Hematopoietic multipotent progenitor cell treated with erythropoietin and hydrocortisone succinate and interleukin-3 and kit ligand, for 17 days (in vitro differentiated cells): ENCODE results near the gene SRSF8.
A peak's percentile ranks its signal among the peaks of the same experiment; 100 is the strongest.

Experiments
- DNase-seq: peaks from one replicate; pipeline ENCODE4 v3.0.0-alpha.2; 2015; ENCODE audit warnings: low spot score

SRSF8 gene

GRCh38 chr11:95070471-95070870 is 3.8 kb downstream of the SRSF8 start:
- peak; percentile 54 for DNase-seq

- DNase-seq = peak; percentile 12
Observed at GRCh38 chr11:95072948-95073347, 6.2 kb downstream of the SRSF8 start.

- peak; percentile 86 for DNase-seq
Observed at GRCh38 chr11:95074792-95075563, 8.3 kb downstream of the SRSF8 start.

GRCh38 chr11:95076416-95076815 is 9.7 kb downstream of the SRSF8 start:
- no peak for DNase-seq

GRCh38 chr11:95076981-95077380 is 10.3 kb downstream of the SRSF8 start:
- no peak for DNase-seq

- DNase-seq = no peak
Observed at GRCh38 chr11:95078526-95078925, 11.8 kb downstream of the SRSF8 start.

GRCh38 chr11:95081010-95081409 is 14.3 kb downstream of the SRSF8 start:
- DNase-seq = no peak

- no peak for DNase-seq
Observed at GRCh38 chr11:95081412-95081811, 14.7 kb downstream of the SRSF8 start.

- no peak for DNase-seq
Observed at GRCh38 chr11:95082576-95083001, 15.9 kb downstream of the SRSF8 start.

GRCh38 chr11:95084509-95084908 is 17.8 kb downstream of the SRSF8 start:
- no peak for DNase-seq

GRCh38 chr11:95085117-95085816 is 18.5 kb downstream of the SRSF8 start:
- DNase-seq = no peak

- DNase-seq = no peak
Observed at GRCh38 chr11:95086151-95086550, 19.4 kb downstream of the SRSF8 start.

- peak; percentile 48 for DNase-seq
Observed at GRCh38 chr11:95086836-95087570, 20.3 kb downstream of the SRSF8 start.

- no peak for DNase-seq
Observed at GRCh38 chr11:95088946-95089619, 22.4 kb downstream of the SRSF8 start.

- DNase-seq = peak; percentile 80
Observed at GRCh38 chr11:95089620-95090542, 23.2 kb downstream of the SRSF8 start, which contains the start of gene ENDOD1. Gene ENDOD1, plus strand, starts transcription at chr11:95089846. Its CDS starts 82 bp downstream, at chr11:95089928.

GRCh38 chr11:95091663-95092180 is 25.0 kb downstream of the SRSF8 start:
- DNase-seq = no peak

- DNase-seq = peak; percentile 54
Observed at GRCh38 chr11:95092549-95093324, 26.0 kb downstream of the SRSF8 start.

- no peak for DNase-seq
Observed at GRCh38 chr11:95093548-95093947, 26.8 kb downstream of the SRSF8 start.

- no peak for DNase-seq
Observed at GRCh38 chr11:95095858-95096587, 29.3 kb downstream of the SRSF8 start.
